Vagina (tissue), 2 donors: ENCODE data around the gene C1orf116. TPM values are rescaled to one million over a fixed set of nuclear protein-coding genes. Genes with fewer than 3 reads are reported as not detected.

Source experiments
- DNase-seq, 2 donors: peaks; one replicate each; pipeline ENCODE4 v3.0.0-alpha.2; 2017; ENCODE audit errors: extremely low spot score in 2 of 2
- H3K27ac ChIP-seq: fragments of 200-600 bp; sonication (generic); one replicate; pipeline ENCODE4 v1.5.1; 2019
- H3K27me3 ChIP-seq: fragments of 200-600 bp; sonication (generic); one replicate; pipeline ENCODE4 v1.5.1; 2019
- H3K36me3 ChIP-seq, 2 donors: fragments of 200-600 bp; sonication (generic); one replicate each; pipeline ENCODE4 v1.5.1; 2017 to 2019
- H3K4me1 ChIP-seq: fragments of 200-600 bp; sonication (generic); one replicate; pipeline ENCODE4 v1.5.1; 2019
- H3K4me3 ChIP-seq, 2 donors: fragments of 200-600 bp; sonication (generic); 1 replicate in 1 of 2; 2 replicates in 1 of 2; pipeline ENCODE4 v1.5.1; 2016 to 2019
- H3K9me3 ChIP-seq: fragments of 200-600 bp; sonication (generic); one replicate; pipeline ENCODE4 v1.5.1; 2019
- CTCF ChIP-seq, 3 experiments: fragments of 450-650 bp in 2 of 3; fragments of 200-600 bp in 1 of 3; sonication (generic) in 1 of 3; IDR thresholded peaks; one replicate each; pipeline ENCODE4 v1.5.1; 2017 to 2019; ENCODE audit warnings: antibody characterized with exemption in 3 of 3, mild to moderate bottlenecking in 2 of 3, moderate library complexity in 2 of 3
- POLR2A ChIP-seq, 2 donors: fragments of 450-650 bp; IDR thresholded peaks; one replicate each; pipeline ENCODE4 v1.6.1; 2017; ENCODE audit warnings: antibody characterized with exemption in 2 of 2, mild to moderate bottlenecking in 2 of 2, moderate library complexity in 2 of 2
- POLR2AphosphoS5 ChIP-seq, 2 donors: sonication (generic); formaldehyde crosslinking; IDR thresholded peaks; one replicate each; pipeline ENCODE4 v1.9.0; 2017; ENCODE audit warnings: antibody characterized with exemption in 2 of 2, mild to moderate bottlenecking in 2 of 2, low read depth in 1 of 2; ENCODE audit not compliant: insufficient read depth in 1 of 2
- intact Hi-C: fragments of 100-400 bp; cut with DNase I; formaldehyde crosslinking; loops from one replicate; pipeline ENCODE4 v1.15.1; 2023
- total RNA-seq: library from RNA; depleted of rRNA; stranded (reverse); fragments of >200 nt; gene quantifications from one replicate; pipeline ENCODE4 v1.2.3, GENCODE V29; 2016

The C1orf116 gene
- total RNA-seq, 1 donor from 2014 or later, result 11.8 TPM

- Histone ChIP-seq H3K9me3 (no peaks in the 10 kb centered on the region), H3K4me3 (no peak overlapping the region), H3K36me3 (no peaks in the 10 kb centered on the region), H3K27ac (no peak overlapping the region), H3K27me3 (no peaks in the 10 kb centered on the region), H3K4me1 (peaks cover 14% of the 10 kb centered on the region)
- DNase-seq, result no peak
- intact Hi-C loops, result no loop called here
- TF ChIP-seq CTCF (IDR thresholded peaks at IDR 0.05) (no peak), POLR2A (IDR thresholded peaks at IDR 0.05) (no peak), POLR2AphosphoS5 (IDR thresholded peaks at IDR 0.05; ENCODE audit: insufficient read depth in 1 of 2, low read depth in 1 of 2) (no peak)
Measured at GRCh38 chr1:207018707-207019106, 13.8 kb downstream of the C1orf116 start.

- Histone ChIP-seq H3K4me3 (no peak overlapping the region), H3K27ac (no peak overlapping the region), H3K36me3 (no peaks in the 10 kb centered on the region), H3K9me3 (no peaks in the 10 kb centered on the region), H3K4me1 (peaks cover 14% of the 10 kb centered on the region), H3K27me3 (no peaks in the 10 kb centered on the region)
- DNase-seq, result no peak
- no peak for TF ChIP-seq POLR2AphosphoS5 (IDR thresholded peaks at IDR 0.05; ENCODE audit: insufficient read depth in 1 of 2, low read depth in 1 of 2)
- TF ChIP-seq POLR2A (IDR thresholded peaks at IDR 0.05), result no peak
- no peak for TF ChIP-seq CTCF (IDR thresholded peaks at IDR 0.05)
- intact Hi-C loops, result no loop called here
Measured at GRCh38 chr1:207017615-207018559, 14.7 kb downstream of the C1orf116 start.

- Histone ChIP-seq H3K36me3 (no peaks in the 10 kb centered on the region), H3K27ac (no peak overlapping the region), H3K27me3 (no peaks in the 10 kb centered on the region), H3K4me3 (no peak overlapping the region), H3K4me1 (no peaks in the 10 kb centered on the region), H3K9me3 (no peaks in the 10 kb centered on the region)
- DNase-seq, result no peak
- intact Hi-C loops, result no loop called here
- no peak for TF ChIP-seq POLR2A (IDR thresholded peaks at IDR 0.05)
- TF ChIP-seq CTCF (IDR thresholded peaks at IDR 0.05), result no peak
- no peak for TF ChIP-seq POLR2AphosphoS5 (IDR thresholded peaks at IDR 0.05; ENCODE audit: insufficient read depth in 1 of 2, low read depth in 1 of 2)
Measured at GRCh38 chr1:207015791-207016190, 16.8 kb downstream of the C1orf116 start.

GRCh38 chr1:207014728-207015127, 17.8 kb downstream of the C1orf116 start:
- Histone ChIP-seq H3K4me1 (no peaks in the 10 kb centered on the region), H3K36me3 (no peaks in the 10 kb centered on the region), H3K4me3 (no peak overlapping the region), H3K9me3 (no peaks in the 10 kb centered on the region), H3K27me3 (no peaks in the 10 kb centered on the region), H3K27ac (no peak overlapping the region)
- no peak for DNase-seq
- intact Hi-C loops, result no loop called here
- TF ChIP-seq POLR2AphosphoS5 (IDR thresholded peaks at IDR 0.05; ENCODE audit: insufficient read depth in 1 of 2, low read depth in 1 of 2), result no peak
- no peak for TF ChIP-seq POLR2A (IDR thresholded peaks at IDR 0.05)
- no peak for TF ChIP-seq CTCF (IDR thresholded peaks at IDR 0.05)
